Caco-2 (cell line): ENCODE results near the gene GULP1. TPM values are rescaled to one million over a fixed set of nuclear protein-coding genes. Genes with fewer than 3 reads are reported as not detected.

Experiments
- BruUV-seq: library from RNA; stranded (reverse); fragments of 400-500 nt; replicated peaks from 2 replicates; lab custom pipeline; 2021; lab: Mats Ljungman, UMichigan
- CTCF ChIA-PET: fragments of 300-600 bp; sonication (Branson Sonifier 250); formaldehyde crosslinking; loops from one replicate; lab custom pipeline; 2022; ENCODE audit warnings: antibody characterized with exemption; lab: Charles Lee
- POLR2A ChIA-PET: fragments of 300-600 bp; sonication (Branson Sonifier 250); formaldehyde crosslinking; loops from one replicate; lab custom pipeline; 2022; ENCODE audit warnings: antibody characterized with exemption; lab: Charles Lee
- DNase-seq, 2 experiments: peaks; one replicate each; pipeline versions ENCODE4 v3.0.0 to v3.0.0-alpha.2; 2020 to 2022
- H3K27me3 ChIP-seq: replicated peaks from 2 replicates; pipeline ENCODE4 v1.6.0; 2011; ENCODE audit warnings: low read length; ENCODE audit not compliant: control insufficient read depth, insufficient read depth
- H3K36me3 ChIP-seq: 2 replicates; pipeline ENCODE4 v1.5.1; 2011; ENCODE audit warnings: low read length; ENCODE audit not compliant: control insufficient read depth, insufficient read depth
- H3K4me1 ChIP-seq: fragments of 250-450 bp; sonication (Bioruptor Pico); 2 replicates; pipeline ENCODE4 v1.5.1; 2020; ENCODE audit warnings: mild to moderate bottlenecking
- H3K4me3 ChIP-seq: 2 replicates; pipeline ENCODE4 v1.5.1; 2011; ENCODE audit warnings: low read depth, mild to moderate bottlenecking, control low read depth, low read length
- H3K9me3 ChIP-seq: fragments of 250-450 bp; sonication (Bioruptor Pico); 2 replicates; pipeline ENCODE4 v1.5.1; 2020; ENCODE audit warnings: mild to moderate bottlenecking, moderate library complexity
- H3K27ac Mint-ChIP-seq: one replicate; pipeline ENCODE4 v1.8.0; 2022; ENCODE audit warnings: mixed read lengths; ENCODE audit not compliant: unreplicated experiment
- H3K27me3 Mint-ChIP-seq: one replicate; pipeline ENCODE4 v1.8.0; 2022; ENCODE audit warnings: mixed read lengths; ENCODE audit not compliant: insufficient read depth, unreplicated experiment
- H3K36me3 Mint-ChIP-seq: one replicate; pipeline ENCODE4 v1.8.0; 2022; ENCODE audit warnings: mild to moderate bottlenecking, mixed read lengths; ENCODE audit not compliant: insufficient read depth, unreplicated experiment
- H3K4me1 Mint-ChIP-seq: one replicate; pipeline ENCODE4 v1.8.0; 2022; ENCODE audit warnings: low read depth, mixed read lengths; ENCODE audit not compliant: unreplicated experiment
- H3K4me3 Mint-ChIP-seq: one replicate; pipeline ENCODE4 v1.8.0; 2022; ENCODE audit warnings: mild to moderate bottlenecking, moderate library complexity, mixed read lengths; ENCODE audit not compliant: unreplicated experiment
- H3K9me3 Mint-ChIP-seq: one replicate; pipeline ENCODE4 v1.8.0; 2022; ENCODE audit warnings: mixed read lengths; ENCODE audit not compliant: unreplicated experiment
- CTCF ChIP-seq, 2 experiments: fragments of 200-600 bp in 1 of 2; IDR thresholded peaks; 1 replicate in 1 of 2; 2 replicates in 1 of 2; pipeline versions ENCODE4 v1.5.1 to v1.8.0; 2011 to 2022; ENCODE audit warnings: antibody characterized with exemption in 1 of 2, control low read depth in 1 of 2, inconsistent platforms in 1 of 2, low read depth in 1 of 2, low read length in 1 of 2, mild to moderate bottlenecking in 1 of 2, moderate library complexity in 1 of 2; ENCODE audit not compliant: insufficient read depth in 1 of 2, severe bottlenecking in 1 of 2, unreplicated experiment in 1 of 2
- intact Hi-C: fragments of 100-400 bp; cut with micrococcal nuclease; formaldehyde crosslinking; loops from one replicate; pipeline ENCODE4 v1.10.0; 2022; ENCODE audit not compliant: unreplicated experiment
- total RNA-seq: library from RNA; stranded (reverse); gene quantifications from 2 replicates; pipeline ENCODE4 v1.2.3, GENCODE V29; 2022

GULP1 gene
- total RNA-seq, 1 experiment from 2014 or later, result 32.4 TPM

GRCh38 chr2:188450732-188451483 lies 159.2 kb downstream of the GULP1 start:
- TF ChIP-seq CTCF (IDR thresholded peaks at IDR 0.05; ENCODE audit: insufficient read depth in 1 of 2, low read depth in 1 of 2, low read length in 1 of 2, severe bottlenecking in 1 of 2, unreplicated experiment in 1 of 2), result no peak
- Histone ChIP-seq H3K27me3 (no peaks in the 10 kb centered on the region), H3K9me3 (peaks cover 2% of the 10 kb centered on the region; the same call in 1 of the 2 replicates), H3K4me3 (no peak overlapping the region), H3K4me1 (no peaks in the 10 kb centered on the region), H3K36me3 (no peaks in the 10 kb centered on the region)
- CTCF ChIA-PET, result no interaction called here
- intact Hi-C loops, result no loop called here
- Mint-ChIP-seq H3K27me3 (no peaks in the 10 kb centered on the region), H3K36me3 (no peaks in the 10 kb centered on the region), H3K9me3 (peaks cover 12% of the 10 kb centered on the region), H3K4me1 (no peaks in the 10 kb centered on the region), H3K27ac (no peak overlapping the region), H3K4me3 (no peak overlapping the region)
- POLR2A ChIA-PET, result no interaction called here
- BruUV-seq, result no TSS peak
- DNase-seq, result no peak

GRCh38 chr2:188452084-188452483 lies 160.4 kb downstream of the GULP1 start:
- no TSS peak for BruUV-seq
- Histone ChIP-seq H3K4me3 (no peak overlapping the region), H3K27me3 (no peaks in the 10 kb centered on the region), H3K9me3 (peaks cover 2% of the 10 kb centered on the region; the same call in 1 of the 2 replicates), H3K4me1 (peaks cover 7% of the 10 kb centered on the region; the same call in 1 of the 2 replicates), H3K36me3 (no peaks in the 10 kb centered on the region)
- H3K4me3 Mint-ChIP-seq, result no peak overlapping the region
- no peak for TF ChIP-seq CTCF (IDR thresholded peaks at IDR 0.05; ENCODE audit: insufficient read depth in 1 of 2, low read depth in 1 of 2, low read length in 1 of 2, severe bottlenecking in 1 of 2, unreplicated experiment in 1 of 2)
- ChIA-PET CTCF (no interaction called here), POLR2A (no interaction called here)
- no peaks in the 10 kb centered on the region for H3K36me3 Mint-ChIP-seq
- intact Hi-C loops, result no loop called here
- H3K27me3 Mint-ChIP-seq, result no peaks in the 10 kb centered on the region
- H3K27ac Mint-ChIP-seq, result no peak overlapping the region
- peaks cover 12% of the 10 kb centered on the region for H3K9me3 Mint-ChIP-seq
- no peaks in the 10 kb centered on the region for H3K4me1 Mint-ChIP-seq
- DNase-seq, result no peak

- Histone ChIP-seq H3K9me3 (peaks cover 2% of the 10 kb centered on the region; the same call in 1 of the 2 replicates), H3K27me3 (no peaks in the 10 kb centered on the region), H3K4me1 (peaks cover 16% of the 10 kb centered on the region; the same call in 1 of the 2 replicates), H3K4me3 (no peak overlapping the region), H3K36me3 (no peaks in the 10 kb centered on the region)
- CTCF ChIA-PET, result no interaction called here
- no peak overlapping the region for H3K27ac Mint-ChIP-seq
- BruUV-seq, result no TSS peak
- no peaks in the 10 kb centered on the region for H3K4me1 Mint-ChIP-seq
- H3K9me3 Mint-ChIP-seq, result peaks cover 12% of the 10 kb centered on the region
- POLR2A ChIA-PET, result no interaction called here
- H3K36me3 Mint-ChIP-seq, result no peaks in the 10 kb centered on the region
- DNase-seq, result no peak
- intact Hi-C loops, result loop anchor here (5.0 kb wide), 1 partner anchor 164 kb away; the partner anchor contains the start of gene GULP1
- H3K4me3 Mint-ChIP-seq, result no peak overlapping the region
- no peaks in the 10 kb centered on the region for H3K27me3 Mint-ChIP-seq
- TF ChIP-seq CTCF (IDR thresholded peaks at IDR 0.05; ENCODE audit: insufficient read depth in 1 of 2, low read depth in 1 of 2, low read length in 1 of 2, severe bottlenecking in 1 of 2, unreplicated experiment in 1 of 2), result peak in 1 of 2 experiments; percentile 17
These were observed 164.6 kb downstream of the GULP1 start for GRCh38 chr2:188456114-188456909.
